ENCODE data around the gene FAM20C. TPM values are rescaled to one million over a fixed set of nuclear protein-coding genes. Genes with fewer than 3 reads are reported as not detected.
"Not testable (repeated sequence)": the region's sequence is repeated elsewhere in the genome, so short reads cannot be mapped to it uniquely, and the experiment has no call there.

FAM20C gene
- total RNA-seq, 1 experiment from 2014 or later: 35.8 TPM

- no peak for DNase-seq (ENCODE audit: low spot score)
- H3K4me1 ChIP-seq (ENCODE audit: insufficient read depth, low read length, poor library complexity, severe bottlenecking): no peaks in the 10 kb centered on the region
- H3K36me3 ChIP-seq (ENCODE audit: insufficient read depth, low read length, poor library complexity, severe bottlenecking): no peaks in the 10 kb centered on the region
- ChIA-PET CTCF (no interaction called here), POLR2A (ENCODE audit: low non-redundant PET) (no interaction called here)
- no peak overlapping the region for H3K27ac ChIP-seq (ENCODE audit: low read depth, low read length, poor library complexity, severe bottlenecking)
- intact Hi-C loops (cut with micrococcal nuclease; ENCODE audit: unreplicated experiment): no loop called here
- peaks cover 46% of the 10 kb centered on the region for H3K27me3 ChIP-seq (replicated peaks; ENCODE audit: insufficient read depth, low read depth, low read length, poor library complexity)
- TF ChIP-seq EZH2 (IDR thresholded peaks at IDR 0.05; ENCODE audit: borderline replicate concordance, low read depth, low read length, poor library complexity, severe bottlenecking) (no peak), CTCF (conservative IDR thresholded peaks at IDR 0.05; ENCODE audit: low read depth, low read length) (no peak)
- no peak overlapping the region for H3K4me3 ChIP-seq (ENCODE audit: low read depth, low read length, poor library complexity, severe bottlenecking)
- no peaks in the 10 kb centered on the region for H3K9me3 ChIP-seq (ENCODE audit: low read depth, low read length, poor library complexity, severe bottlenecking)
- no TSS peak for BruUV-seq (replicated peaks)
Measured at GRCh38 chr7:295155-296154, 103.1 kb downstream of the FAM20C start.

GRCh38 chr7:296373-296945, 104.1 kb downstream of the FAM20C start:
- Histone ChIP-seq H3K4me1 (ENCODE audit: insufficient read depth, low read length, poor library complexity, severe bottlenecking) (no peaks in the 10 kb centered on the region), H3K9me3 (ENCODE audit: low read depth, low read length, poor library complexity, severe bottlenecking) (no peaks in the 10 kb centered on the region), H3K27ac (ENCODE audit: low read depth, low read length, poor library complexity, severe bottlenecking) (no peak overlapping the region), H3K27me3 (replicated peaks; ENCODE audit: insufficient read depth, low read depth, low read length, poor library complexity) (peaks cover 36% of the 10 kb centered on the region), H3K36me3 (ENCODE audit: insufficient read depth, low read length, poor library complexity, severe bottlenecking) (no peaks in the 10 kb centered on the region), H3K4me3 (ENCODE audit: low read depth, low read length, poor library complexity, severe bottlenecking) (no peak overlapping the region)
- no peak for DNase-seq (ENCODE audit: low spot score)
- no TSS peak for BruUV-seq (replicated peaks)
- intact Hi-C loops (cut with micrococcal nuclease; ENCODE audit: unreplicated experiment): no loop called here
- ChIA-PET POLR2A (ENCODE audit: low non-redundant PET) (no interaction called here), CTCF (no interaction called here)
- no peak for TF ChIP-seq CTCF (conservative IDR thresholded peaks at IDR 0.05; ENCODE audit: low read depth, low read length)
- TF ChIP-seq EZH2 (IDR thresholded peaks at IDR 0.05; ENCODE audit: borderline replicate concordance, low read depth, low read length, poor library complexity, severe bottlenecking): no peak

- H3K27me3 ChIP-seq (replicated peaks; ENCODE audit: insufficient read depth, low read depth, low read length, poor library complexity): peaks cover 29% of the 10 kb centered on the region
- CTCF ChIA-PET; DNase-seq (ENCODE audit: low spot score): not testable (repeated sequence)
Measured at GRCh38 chr7:297141-297540, 104.8 kb downstream of the FAM20C start.

More at GRCh38 chr7:297141-297540, 104.8 kb downstream of the FAM20C start:
- H3K4me3 ChIP-seq (ENCODE audit: low read depth, low read length, poor library complexity, severe bottlenecking); H3K27ac ChIP-seq (ENCODE audit: low read depth, low read length, poor library complexity, severe bottlenecking); POLR2A ChIA-PET (ENCODE audit: low non-redundant PET); H3K36me3 ChIP-seq (ENCODE audit: insufficient read depth, low read length, poor library complexity, severe bottlenecking); H3K4me1 ChIP-seq (ENCODE audit: insufficient read depth, low read length, poor library complexity, severe bottlenecking); intact Hi-C loops (cut with micrococcal nuclease; ENCODE audit: unreplicated experiment); BruUV-seq (replicated peaks); H3K9me3 ChIP-seq (ENCODE audit: low read depth, low read length, poor library complexity, severe bottlenecking): not testable (repeated sequence)

Measured in A673 (cell line).